ENCODE data around the gene NOTCH4.
"Not testable (repeated sequence)": the region's sequence is repeated elsewhere in the genome, so short reads cannot be mapped to it uniquely, and the experiment has no call there.

NOTCH4 gene
- 0.46 to 0.87 reads per million in 2 donors for total RNA-seq

DNA sequence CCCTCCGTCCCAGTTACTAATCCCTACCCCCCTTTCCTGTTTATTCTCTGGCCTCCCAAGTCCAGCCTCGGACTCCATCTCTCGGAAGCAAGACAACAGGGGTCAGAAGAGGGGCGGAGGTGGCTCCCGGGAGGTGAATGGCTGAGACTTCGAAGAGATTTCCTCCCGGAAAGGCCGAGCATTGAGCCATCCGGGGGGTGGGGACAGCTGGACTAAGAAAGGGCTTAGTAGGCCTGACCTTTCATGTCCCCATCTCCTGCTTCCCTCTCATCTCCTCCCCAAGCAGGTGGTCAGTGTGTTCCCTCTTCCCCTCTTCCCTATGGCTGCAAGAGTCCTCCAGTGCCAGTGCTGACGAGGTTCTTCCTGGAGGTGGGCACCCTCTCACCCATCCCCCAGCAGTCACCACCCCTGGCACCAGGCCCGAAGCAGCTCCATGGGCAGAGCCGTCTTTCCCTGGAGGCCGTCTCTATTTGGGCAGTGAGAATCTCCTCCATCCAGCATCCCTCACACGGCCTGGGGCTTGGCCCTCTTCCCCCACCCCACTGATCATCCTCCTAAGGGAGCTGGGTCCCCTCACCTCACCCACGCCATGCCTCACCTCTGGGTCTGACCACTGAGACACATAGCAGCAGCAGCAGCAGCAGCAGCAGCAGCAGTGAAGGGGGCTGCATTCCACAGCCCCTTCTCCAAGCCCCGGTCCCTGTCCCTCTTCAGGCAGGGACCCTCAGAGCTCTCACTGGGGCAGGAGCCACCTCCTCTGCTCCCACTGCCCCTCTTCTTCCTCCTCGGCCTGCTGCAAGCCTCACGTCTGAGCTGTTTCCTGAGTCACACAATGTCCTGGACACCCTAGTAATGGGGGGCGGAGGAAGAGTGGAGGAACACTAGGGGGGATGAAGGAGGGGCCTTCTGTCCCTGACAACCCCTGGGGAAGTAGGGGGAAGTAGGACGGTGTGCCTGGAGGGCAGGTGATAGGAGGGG lies at the start of gene NOTCH4:
TSS of gene NOTCH4 (minus strand) at position 810 of the 978 bp plus-strand sequence. CDS start at position 671, 139 bp downstream.
- DNase-seq: no peak

DNA sequence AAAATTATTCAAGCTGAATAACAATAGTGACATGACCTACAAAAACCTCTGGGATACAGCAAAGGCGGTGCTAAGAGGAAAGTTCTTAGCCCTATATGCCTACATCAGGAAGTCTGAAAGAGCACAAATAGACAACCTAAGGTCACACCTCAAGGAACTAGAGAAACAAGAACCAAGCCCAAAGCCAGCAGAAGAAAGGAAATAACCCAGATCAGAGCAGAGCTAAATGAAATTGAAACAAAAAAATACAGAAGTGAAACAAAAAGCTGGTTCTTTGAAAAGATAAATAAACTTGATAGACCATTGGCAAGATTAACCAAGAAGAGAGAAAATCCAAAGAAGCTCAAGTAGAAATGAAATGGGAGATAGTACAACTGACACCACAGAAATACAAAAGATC lies 47.6 kb upstream of the NOTCH4 start:
- no peak for DNase-seq

DNA sequence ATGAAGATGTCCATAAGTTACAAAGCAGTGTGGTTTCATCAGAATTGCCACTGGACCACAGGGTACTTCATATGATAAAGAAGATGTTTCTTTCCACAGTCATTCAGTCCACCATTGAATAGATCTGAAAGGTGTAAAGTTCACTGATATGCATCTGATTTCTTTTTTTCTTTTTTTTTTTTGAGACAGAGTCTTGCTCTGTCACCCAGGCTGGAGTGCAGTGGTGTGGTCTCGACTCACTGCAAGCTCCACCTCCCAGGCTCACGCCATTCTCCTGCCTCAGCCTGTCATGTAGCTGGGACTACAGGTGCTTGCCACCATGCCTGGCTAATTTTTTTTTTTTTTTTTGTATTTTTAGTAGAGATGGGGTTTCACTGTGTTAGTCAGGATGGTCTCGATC lies 44.6 kb upstream of the NOTCH4 start:
- DNase-seq: not testable (repeated sequence)

DNA sequence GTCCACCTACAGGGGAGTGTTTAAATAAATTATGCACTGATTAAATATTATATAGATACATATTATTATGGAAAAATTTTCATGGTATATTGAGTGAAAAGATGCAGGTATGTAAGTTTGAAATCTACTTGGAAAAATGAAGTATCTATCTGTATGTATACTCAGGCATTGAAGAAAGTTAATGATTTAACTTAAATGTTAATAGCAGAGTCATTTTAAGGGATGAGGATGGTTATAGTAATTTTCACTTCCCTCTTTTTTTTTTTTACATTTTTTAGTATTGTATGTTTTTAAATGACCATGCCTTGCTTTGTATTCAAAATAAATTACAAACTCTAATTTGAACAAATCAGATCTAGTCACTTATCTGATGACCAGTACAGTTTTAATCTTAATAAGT lies 43.2 kb upstream of the NOTCH4 start:
- DNase-seq: no peak

DNA sequence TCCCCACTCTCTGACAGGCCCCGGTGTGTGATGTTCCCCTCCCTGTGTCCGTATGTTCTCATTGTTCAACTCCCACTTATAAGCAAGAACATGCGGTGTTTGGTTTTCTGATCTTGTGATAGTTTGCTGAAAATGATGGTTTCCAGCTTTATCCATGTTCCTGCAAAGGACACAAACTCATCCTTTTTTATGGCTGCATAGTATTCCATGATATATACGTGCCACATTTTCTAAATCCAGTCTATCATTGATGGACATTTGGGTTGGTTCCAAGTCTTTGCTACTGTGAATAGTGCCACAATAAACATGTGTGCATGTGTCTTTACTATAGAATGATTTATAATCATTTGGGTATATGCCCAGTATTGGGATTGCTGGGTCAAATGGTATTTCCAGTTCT lies 33.4 kb upstream of the NOTCH4 start:
- DNase-seq: not testable (repeated sequence)

DNA sequence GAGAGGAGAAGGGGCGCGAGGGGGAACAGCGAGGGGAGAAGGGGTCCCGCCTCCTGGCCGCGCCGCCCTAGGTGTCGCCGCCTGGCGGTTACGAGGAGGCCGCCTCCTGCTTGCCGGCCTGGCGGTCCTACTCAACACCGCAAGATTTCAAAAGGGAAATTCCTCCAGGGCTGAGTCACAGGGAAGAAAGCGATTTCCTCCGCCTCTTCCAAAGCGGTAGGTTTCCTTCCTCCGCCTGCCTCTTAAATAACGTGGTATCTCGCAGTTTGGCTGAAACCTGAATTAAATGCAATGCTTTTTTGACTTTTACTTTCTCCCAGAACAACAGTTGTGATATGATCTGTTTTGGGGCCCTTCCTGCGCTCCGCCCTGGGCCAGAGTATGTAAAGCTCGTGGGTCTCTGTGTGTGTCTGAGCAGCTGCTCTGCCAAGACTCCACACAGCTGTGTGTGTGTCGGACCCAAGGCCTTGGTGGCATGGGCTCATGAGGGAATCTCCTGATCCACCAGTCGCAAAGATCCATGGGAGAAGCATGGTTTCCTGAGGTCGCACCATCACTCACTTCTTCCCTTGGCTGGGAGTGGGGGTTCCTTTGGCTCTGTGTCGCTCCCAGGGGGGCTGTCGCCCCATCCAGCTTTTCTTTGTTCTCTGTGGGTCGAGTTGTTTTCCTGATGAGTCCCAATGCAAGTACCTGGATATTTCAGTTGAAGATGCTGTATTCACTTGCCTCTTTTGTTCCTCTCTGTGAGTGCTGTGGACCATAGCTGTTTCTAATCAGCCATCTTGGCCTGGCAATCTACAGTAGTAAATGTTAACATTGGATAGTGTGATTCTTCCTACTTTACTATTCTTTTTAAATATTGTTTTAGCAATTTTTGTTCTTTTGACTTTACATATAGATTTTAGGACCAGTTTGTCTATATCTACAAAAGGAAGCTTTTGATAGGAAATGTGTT lies 31.6 kb upstream of the NOTCH4 start:
- no peak for DNase-seq

DNA sequence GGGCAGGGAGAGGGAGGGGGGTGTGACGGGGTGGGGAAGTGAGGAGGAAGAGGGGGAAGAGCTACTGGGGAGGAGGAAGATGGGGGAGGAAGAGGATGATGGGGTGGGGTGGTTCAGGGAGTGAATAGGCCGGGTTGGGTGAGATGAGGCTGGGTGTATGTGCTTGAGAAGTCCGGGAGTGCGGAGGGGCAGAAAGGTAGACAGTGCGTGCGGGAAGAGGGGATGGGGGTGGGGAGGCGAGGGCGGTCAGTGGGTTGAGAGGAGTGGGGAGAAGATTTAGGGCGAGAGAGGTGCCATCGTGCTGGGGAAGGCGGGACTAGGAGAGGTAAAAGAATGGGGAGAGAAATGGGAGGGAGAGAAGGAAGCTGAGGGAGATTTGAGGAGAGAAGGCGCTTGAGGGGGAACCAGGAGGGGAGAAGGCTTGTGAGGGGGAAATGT lies 30.9 kb upstream of the NOTCH4 start:
- DNase-seq: no peak

DNA sequence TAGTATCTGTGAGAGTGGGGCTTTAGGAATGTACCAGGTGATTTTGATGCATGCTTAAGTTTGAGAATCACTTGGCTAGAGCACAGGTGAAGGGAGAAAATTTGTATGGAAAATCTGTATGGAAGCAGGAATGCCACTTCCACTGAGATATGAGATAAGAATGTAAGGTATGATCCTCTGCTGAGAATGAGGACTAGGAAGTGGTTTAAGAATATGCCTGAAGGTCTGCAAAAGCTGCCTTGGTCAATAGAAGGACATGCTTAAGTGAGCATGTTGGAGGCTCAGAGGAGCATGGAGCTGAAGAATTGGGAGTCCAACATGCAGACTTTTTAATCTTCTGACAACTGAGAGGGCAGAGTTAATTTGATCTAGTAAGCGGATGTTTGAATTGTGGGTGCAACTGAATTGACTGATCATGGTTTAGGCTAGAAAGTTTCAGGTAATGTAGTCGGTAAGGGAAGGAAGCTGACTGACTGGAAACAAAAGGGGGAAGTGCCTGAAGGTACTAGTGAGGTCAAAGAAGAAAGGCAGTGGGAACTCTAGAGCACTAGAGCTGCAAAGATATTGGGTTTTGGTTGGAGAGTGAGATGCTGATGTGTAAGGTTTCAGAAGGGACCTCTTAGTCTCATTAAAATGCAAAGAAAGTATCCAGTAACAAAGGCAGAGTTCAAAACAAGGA lies 28.6 kb upstream of the NOTCH4 start:
- no peak for DNase-seq

DNA sequence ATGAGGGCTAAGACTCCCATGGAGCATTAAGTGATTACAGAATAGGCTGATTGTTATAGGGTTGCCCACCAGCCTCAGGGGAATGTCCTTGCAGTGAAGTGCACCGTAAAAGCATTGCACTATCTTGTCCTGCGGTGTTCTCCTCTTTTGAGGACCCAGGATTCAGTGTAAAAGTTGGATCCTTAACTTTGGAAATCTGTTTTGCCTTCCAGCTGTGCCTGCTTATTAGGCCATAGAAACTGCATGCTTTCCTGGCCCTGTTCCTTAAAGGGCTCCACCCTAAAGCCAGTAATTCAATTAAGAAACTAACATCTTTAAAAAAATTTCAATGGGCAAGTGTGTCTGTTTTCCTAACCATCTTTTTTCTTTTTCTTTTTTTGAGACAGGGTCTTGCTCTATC lies 25.4 kb upstream of the NOTCH4 start:
- DNase-seq: no peak

DNA sequence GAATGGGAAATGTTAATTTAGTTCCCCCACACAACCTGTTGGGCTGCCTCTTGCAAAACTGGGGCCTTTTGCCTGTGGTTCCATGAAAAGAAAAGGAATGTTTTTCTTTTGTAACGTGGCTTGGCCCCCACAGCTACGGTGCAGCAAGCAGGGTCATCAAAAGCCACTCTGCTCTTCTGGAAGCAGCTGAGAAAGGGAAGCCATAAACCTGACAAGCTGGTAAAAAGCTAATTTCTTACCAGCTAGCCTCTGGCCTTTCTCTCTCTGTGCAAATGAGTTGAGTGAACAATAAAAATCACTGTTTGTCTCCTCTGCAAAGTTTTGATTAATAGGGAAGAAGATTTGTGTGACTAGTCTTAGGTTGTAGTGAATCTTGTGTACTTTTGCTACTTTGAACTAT lies 23.5 kb upstream of the NOTCH4 start:
- DNase-seq: no peak

DNA sequence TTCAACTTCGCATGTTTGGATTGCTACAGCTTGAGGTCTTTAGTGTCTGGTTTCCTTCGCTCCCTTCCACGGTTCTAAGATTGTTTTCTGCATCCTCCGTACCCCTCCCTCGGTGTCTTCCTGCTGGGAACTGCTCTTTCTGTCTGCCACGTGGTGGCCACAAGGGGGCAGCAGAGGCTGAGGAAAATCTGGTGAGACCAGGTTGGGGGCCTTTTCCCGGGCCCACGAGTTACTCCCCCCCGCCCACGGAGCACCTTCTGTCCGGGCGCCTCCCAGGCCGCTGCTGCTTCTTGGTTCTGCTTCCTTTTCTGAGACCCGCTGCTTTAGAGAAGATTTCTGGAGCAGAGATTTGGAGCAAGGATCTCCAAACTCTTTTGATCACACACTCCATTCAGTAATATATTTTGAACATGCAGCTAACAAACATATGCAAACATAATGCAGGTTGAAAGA lies 21.1 kb upstream of the NOTCH4 start:
- DNase-seq: no peak

DNA sequence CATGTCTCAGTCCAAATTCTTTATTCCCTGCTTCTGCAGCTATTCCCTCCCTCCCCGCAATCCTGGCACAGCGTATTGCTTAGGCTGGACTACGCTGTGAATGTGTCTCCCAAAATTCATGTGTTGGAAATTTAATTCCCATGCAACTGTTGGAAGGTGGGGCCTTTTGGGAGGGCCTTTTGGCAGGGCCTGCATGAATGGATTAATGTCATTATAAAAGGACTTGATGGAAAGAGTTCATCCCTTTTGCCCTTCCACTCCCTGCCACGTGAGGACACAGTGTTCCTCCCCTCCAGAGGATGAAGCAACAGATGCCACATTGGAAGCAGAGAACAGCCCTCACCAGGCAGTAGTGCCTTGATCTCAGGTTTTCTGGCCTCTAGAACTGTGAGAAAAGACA lies 20.4 kb upstream of the NOTCH4 start:
- DNase-seq: no peak

DNA sequence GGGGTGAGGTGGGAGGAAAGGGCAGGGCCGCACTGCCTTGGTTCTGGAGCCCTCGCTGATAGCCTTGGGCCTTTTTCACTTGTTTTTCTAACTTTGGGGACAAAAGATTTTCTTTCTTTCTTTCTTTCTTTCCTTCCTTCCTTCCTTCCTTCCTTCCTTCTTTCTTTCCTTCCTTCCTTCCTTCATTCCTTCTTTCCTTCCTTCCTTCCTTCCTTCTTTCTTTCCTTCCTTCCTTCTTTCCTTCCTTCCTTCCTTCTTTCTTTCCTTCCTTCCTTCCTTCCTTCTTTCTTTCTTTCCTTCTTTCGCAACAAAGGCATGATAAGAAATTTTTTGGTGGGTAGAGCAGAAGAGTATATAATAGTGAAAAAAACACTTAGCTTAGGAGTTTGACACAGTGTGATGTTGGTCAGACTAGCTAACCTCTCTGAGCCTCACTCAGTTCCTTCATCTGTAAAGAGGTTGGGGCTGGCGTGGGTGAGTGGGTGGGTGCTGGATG lies 18.5 kb upstream of the NOTCH4 start:
- DNase-seq: not testable (repeated sequence)

DNA sequence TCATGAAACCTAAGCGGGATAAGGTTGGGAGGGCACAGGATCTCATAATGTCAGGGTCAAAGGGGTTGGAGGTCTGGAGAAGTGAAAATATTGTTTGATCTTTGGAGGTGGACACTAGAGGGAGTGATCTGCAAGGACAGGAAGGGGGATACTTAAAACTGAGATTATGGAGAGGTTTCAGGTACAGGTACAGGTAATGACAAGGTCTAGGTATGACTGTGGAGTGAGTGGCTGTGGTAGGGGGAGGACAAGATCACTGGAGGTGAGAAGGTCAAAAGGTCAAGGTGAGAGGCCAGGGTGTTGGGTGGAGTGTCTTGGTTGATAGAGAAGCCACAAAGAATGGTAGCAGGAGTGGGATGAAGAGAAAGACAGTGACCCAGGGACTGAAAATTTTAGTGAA lies 16.8 kb upstream of the NOTCH4 start:
- DNase-seq: no peak

DNA sequence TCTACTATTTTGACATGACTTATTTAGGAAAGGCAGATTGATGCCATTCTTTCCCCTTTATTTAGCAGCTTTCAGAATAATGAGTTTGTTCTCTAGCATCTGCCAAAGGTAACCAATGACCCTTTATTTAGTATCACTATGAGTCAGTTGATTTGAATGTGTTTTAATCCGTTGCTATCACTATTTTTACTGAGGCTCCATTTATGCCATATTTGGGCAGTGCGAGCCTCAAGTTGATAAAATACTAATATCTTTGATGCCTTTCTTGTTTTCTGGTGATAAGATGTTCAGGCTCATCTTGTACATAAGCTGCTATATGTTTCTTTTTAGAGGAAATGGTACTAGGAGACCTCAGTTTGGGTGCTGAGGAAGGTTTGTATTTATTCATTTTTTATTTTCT lies 15.6 kb upstream of the NOTCH4 start:
- no peak for DNase-seq

DNA sequence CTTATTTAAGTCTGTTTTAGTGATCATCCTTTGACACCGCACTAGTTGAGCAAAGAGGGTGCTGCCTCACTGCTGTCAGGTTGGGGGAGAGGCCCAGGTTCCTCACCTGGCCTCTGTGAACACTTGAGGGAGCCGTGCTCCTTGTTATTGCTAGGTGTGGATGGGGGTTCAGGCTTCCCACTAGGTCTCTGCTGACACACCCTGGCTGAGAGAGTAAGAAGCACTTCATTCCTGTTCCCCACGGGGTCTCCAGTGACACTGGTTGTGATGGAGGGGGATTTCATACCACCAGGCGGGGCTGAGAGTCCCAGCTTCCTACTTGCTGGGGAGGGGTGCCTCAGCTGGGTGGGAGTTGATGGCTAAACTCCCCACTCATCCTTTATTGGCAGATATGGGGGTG lies 11.1 kb upstream of the NOTCH4 start:
- DNase-seq: no peak

DNA sequence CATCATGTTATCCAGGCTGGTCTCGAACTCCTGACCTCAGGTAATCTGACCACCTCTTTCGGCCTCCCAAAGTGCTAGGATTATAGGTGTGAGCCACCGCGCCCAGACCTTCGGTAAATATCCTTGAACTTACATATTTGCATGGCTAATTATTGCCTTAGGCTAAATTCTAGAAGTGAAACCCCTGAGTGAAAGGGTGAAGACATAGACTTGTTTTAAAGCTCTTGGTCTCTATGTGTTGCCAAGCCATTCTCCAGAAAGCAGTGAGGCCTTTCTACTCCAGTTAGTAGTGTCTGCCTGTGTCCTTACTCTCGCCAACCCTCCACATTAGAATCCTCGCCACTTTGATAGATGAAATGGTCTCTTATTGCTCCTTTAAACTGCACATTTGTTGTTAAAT lies 2.6 kb upstream of the NOTCH4 start:
- no peak for DNase-seq

DNA sequence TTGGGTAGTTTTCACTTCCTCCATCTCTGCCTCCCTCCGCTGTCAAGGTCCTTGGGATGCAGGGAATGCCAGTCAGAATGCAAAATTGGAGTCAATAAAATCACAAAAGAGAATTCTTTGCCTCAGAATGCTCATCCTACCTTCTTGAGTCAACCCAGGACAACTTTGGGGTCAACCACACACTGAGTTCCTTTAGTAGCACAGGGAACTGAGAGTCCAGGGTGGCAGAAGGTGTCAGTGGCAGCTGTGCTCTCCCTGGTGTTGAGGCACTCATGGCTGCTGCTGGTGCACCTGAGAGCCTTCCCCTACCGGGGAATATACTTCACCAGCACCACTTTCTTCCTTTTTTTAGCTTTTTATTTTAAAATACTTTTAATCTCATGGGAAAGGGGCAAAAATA lies 829 bp upstream of the NOTCH4 start:
- DNase-seq: no peak

DNA sequence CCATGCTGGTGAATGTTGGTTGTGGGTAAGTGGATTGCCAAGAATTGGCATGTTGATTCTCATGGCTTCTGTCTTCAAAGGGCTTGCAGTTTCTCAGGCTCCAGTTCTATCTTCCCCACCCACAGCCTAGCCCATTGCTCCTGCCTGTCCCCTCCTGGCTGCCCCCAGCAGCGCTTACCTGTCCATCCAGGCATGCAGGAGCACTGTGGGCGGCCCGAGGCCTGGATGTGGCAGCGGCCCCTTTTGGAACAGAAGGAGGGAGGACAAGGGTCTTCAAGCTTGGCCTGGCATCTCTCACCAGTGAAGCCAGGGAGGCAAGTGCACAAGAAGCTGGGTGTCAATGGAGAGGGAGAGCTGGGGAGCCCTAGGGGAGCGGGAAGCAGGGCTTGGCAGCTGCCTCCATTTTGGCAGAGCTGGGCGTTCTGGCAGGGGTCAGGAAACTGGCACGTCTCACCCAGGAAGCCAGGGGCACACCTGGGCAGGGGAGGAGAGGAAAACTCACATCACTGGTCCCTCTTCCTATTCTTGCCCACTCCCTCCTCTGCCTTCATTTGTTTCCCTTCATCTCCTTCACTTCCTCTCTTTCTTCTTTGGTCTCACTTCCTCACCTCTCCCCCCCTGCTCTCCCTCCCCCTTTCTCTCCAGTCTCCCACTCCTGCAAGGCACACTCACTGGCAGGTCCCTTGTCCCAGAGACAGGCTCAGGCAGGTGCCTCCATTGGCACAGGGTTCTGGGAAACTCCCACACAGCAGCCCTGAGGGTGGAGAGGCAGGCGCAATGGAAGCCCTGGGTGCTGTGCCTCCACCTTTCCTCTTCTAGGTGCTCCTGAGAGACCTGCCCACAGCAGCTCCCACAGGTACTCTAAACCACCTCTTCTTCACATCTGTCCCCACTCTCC lies 1.3 kb downstream of the NOTCH4 start:
- DNase-seq: no peak

DNA sequence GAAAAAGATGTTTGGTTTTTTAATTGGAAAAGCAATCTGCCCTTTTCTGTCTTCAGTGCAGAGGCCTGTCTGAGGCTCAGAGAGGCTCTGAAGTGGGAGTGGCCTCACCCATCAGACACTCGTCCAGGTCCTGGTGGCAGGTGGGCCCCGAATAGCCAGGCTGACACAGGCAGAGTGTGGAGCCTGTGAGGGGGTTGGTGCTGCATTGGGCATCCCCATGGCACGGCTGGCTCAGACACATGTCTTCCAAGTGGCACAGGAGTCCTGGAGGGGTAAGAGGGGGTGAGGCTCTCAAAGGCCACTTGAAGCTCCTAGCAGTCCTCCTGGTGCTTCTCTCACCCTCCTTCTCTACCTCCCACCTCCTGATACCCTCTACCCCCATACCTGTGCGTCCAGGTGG lies 3.8 kb downstream of the NOTCH4 start:
- no peak for DNase-seq

DNA sequence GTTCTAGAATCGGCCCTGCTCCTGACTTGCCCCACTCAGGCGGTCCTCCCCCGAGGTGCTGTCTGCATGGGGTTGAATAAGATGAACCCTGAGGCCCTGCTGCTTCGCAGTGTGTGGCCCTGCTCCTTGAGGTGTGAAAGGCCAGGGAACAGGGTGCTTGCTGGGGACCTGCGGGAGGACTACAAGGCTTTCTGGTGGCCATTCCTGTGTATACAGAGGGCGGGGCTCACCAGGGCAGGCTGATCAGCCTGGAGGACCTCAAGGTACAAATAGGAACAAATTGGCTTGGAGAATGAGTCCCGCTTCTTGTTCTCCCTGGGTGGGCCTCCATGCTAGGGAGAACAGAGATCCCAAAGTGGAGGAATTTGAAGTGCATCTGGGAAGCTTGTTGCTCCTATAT lies 5.7 kb downstream of the NOTCH4 start:
- no peak for DNase-seq

Data from activated gamma-delta T cell (primary cell).